HCT116 (cell line): ENCODE data around the gene ABCB8. TPM values are rescaled to one million over a fixed set of nuclear protein-coding genes. Genes with fewer than 3 reads are reported as not detected.

Experiments used
- ATAC-seq: fragments of 200-7000 bp; cut with Tn5 transposase; 2 replicates; pipeline ENCODE4 v1.9.1; 2020; ENCODE audit warnings: mild to moderate bottlenecking, moderate library complexity
- BruUV-seq: library from RNA; stranded (reverse); fragments of 400-500 nt; replicated peaks from 2 replicates; lab custom pipeline; 2021; lab: Mats Ljungman, UMichigan
- CTCF ChIA-PET: fragments of 300-600 bp; sonication (Branson Sonifier 250); formaldehyde crosslinking; loops from one replicate; lab custom pipeline; 2021; ENCODE audit warnings: antibody characterized with exemption; lab: Charles Lee
- POLR2A ChIA-PET: fragments of 300-600, 350-600 bp; sonication (Branson Sonifier 250); formaldehyde crosslinking; loops from one replicate; lab custom pipeline; 2021; ENCODE audit warnings: antibody characterized with exemption; lab: Charles Lee
- RAD21 ChIA-PET, 2 experiments: fragments of 300-600 bp; sonication (Branson Sonifier 250); formaldehyde crosslinking; loops; one replicate each; lab custom pipeline; 2023; ENCODE audit warnings: low total read pairs in 2 of 2; ENCODE audit not compliant: uncharacterized antibody in 2 of 2, unreplicated experiment in 2 of 2, low non-redundant PET in 1 of 2; lab: Charles Lee
- DNase-seq: peaks from one replicate; pipeline ENCODE4 v3.0.0-alpha.2; 2010; ENCODE audit warnings: low read depth, low spot score
- H2AFZ ChIP-seq: fragments of 200-600 bp; shearing (Covaris generic), sonication (generic); 2 replicates; pipeline ENCODE4 v1.6.1; 2017; ENCODE audit warnings: low read depth, mixed run types, mixed read lengths, antibody characterized with exemption, low read length; ENCODE audit not compliant: poor library complexity, severe bottlenecking
- H3K27ac ChIP-seq: 2 replicates; pipeline ENCODE4 v1.5.1; 2012; ENCODE audit warnings: low read depth, low read length
- H3K27me3 ChIP-seq: fragments of 200-600 bp; sonication (generic); 2 replicates; pipeline ENCODE4 v1.6.1; 2016; ENCODE audit warnings: mixed run types, low read length, mixed read lengths; ENCODE audit not compliant: insufficient read depth
- H3K36me3 ChIP-seq, 2 experiments: fragments of 200-500 bp in 1 of 2; fragments of 200-600 bp in 1 of 2; sonication (Bioruptor generic) in 1 of 2; sonication (generic) in 1 of 2; 2 replicates each; pipeline versions ENCODE4 v1.5.1 to v1.6.1; 2014 to 2016; ENCODE audit warnings: low read length in 2 of 2, inconsistent platforms in 1 of 2, mixed read lengths in 1 of 2, mixed run types in 1 of 2; ENCODE audit not compliant: insufficient read depth in 2 of 2, control insufficient read depth in 1 of 2
- H3K4me1 ChIP-seq, 2 experiments: fragments of 200-600 bp in 1 of 2; sonication (generic) in 1 of 2; 2 replicates each; pipeline versions ENCODE4 v1.5.1 to v1.6.1; 2012 to 2017; ENCODE audit warnings: low read length in 2 of 2, inconsistent platforms in 1 of 2, mild to moderate bottlenecking in 1 of 2, mixed read lengths in 1 of 2, mixed run types in 1 of 2, moderate library complexity in 1 of 2; ENCODE audit not compliant: insufficient read depth in 2 of 2, control insufficient read depth in 1 of 2
- H3K4me2 ChIP-seq: fragments of 200-600 bp; sonication (generic); 2 replicates; pipeline ENCODE4 v1.6.1; 2017; ENCODE audit warnings: mixed run types, low read length, mixed read lengths
- H3K4me3 ChIP-seq, 2 experiments: fragments of 200-600 bp in 1 of 2; sonication (generic) in 1 of 2; replicated peaks in 1 of 2; 2 replicates each; pipeline ENCODE4 v1.5.1; 2011 to 2016; ENCODE audit warnings: low read length in 2 of 2, control low read depth in 1 of 2, low read depth in 1 of 2, mild to moderate bottlenecking in 1 of 2, mixed read lengths in 1 of 2, mixed run types in 1 of 2
- H3K79me2 ChIP-seq: fragments of 200-600 bp; sonication (generic); 2 replicates; pipeline ENCODE4 v1.6.1; 2017; ENCODE audit warnings: mild to moderate bottlenecking, mixed run types, low read length, moderate library complexity, mixed read lengths; ENCODE audit not compliant: insufficient read depth
- H3K9ac ChIP-seq: fragments of 200-600 bp; sonication (generic); 2 replicates; pipeline ENCODE4 v1.6.1; 2016; ENCODE audit warnings: low read length, mixed read lengths
- H3K9me2 ChIP-seq: fragments of 200-600 bp; sonication (generic), shearing (Covaris generic); 2 replicates; pipeline ENCODE4 v1.6.1; 2017; ENCODE audit warnings: mixed run types, mild to moderate bottlenecking, moderate library complexity; ENCODE audit not compliant: insufficient read depth
- H3K9me3 ChIP-seq, 2 experiments: fragments of 200-500 bp in 1 of 2; fragments of 200-600 bp in 1 of 2; sonication (Bioruptor generic) in 1 of 2; sonication (generic) in 1 of 2; 2 replicates each; pipeline ENCODE4 v1.6.1; 2014 to 2017; ENCODE audit warnings: low read length in 2 of 2, mixed read lengths in 2 of 2, inconsistent platforms in 1 of 2, low read depth in 1 of 2, mild to moderate bottlenecking in 1 of 2, mixed run types in 1 of 2, moderate library complexity in 1 of 2; ENCODE audit not compliant: control insufficient read depth in 1 of 2, insufficient read depth in 1 of 2
- H4K20me1 ChIP-seq: fragments of 200-600 bp; sonication (generic), shearing (Covaris generic); 2 replicates; pipeline ENCODE4 v1.6.1; 2017; ENCODE audit warnings: mixed run types, mild to moderate bottlenecking, moderate library complexity; ENCODE audit not compliant: insufficient read depth
- CEBPB ChIP-seq: IDR thresholded peaks from 2 replicates; pipeline ENCODE4 v1.6.1; 2012; ENCODE audit warnings: low read depth
- ELF1 ChIP-seq: IDR thresholded peaks from 2 replicates; pipeline ENCODE4 v1.6.1; 2012; ENCODE audit warnings: low read depth, borderline replicate concordance
- EZH2phosphoT487 ChIP-seq: fragments of 200-600 bp; IDR thresholded peaks from 2 replicates; pipeline ENCODE4 v1.6.1; 2018; ENCODE audit warnings: antibody characterized with exemption, borderline replicate concordance
- FOSL1 ChIP-seq: IDR thresholded peaks from 2 replicates; pipeline ENCODE4 v1.6.1; 2012; ENCODE audit warnings: low read depth
- JUND ChIP-seq: IDR thresholded peaks from 2 replicates; pipeline ENCODE4 v1.6.1; 2012
- POLR2AphosphoS5 ChIP-seq: IDR thresholded peaks from 2 replicates; pipeline ENCODE4 v1.6.1; 2011; ENCODE audit warnings: mild to moderate bottlenecking, low read depth, low read length, moderate library complexity
- REST ChIP-seq: IDR thresholded peaks from 2 replicates; pipeline ENCODE4 v1.6.1; 2012; ENCODE audit warnings: low read depth
- ZFX ChIP-seq: fragments of 450-650 bp; IDR thresholded peaks from 2 replicates; pipeline ENCODE4 v1.6.1; 2017
- ZNF274 ChIP-seq: fragments of 200-500 bp; sonication (Bioruptor generic); IDR thresholded peaks from 2 replicates; pipeline ENCODE4 v1.6.1; 2014; ENCODE audit warnings: mild to moderate bottlenecking, low read depth, low read length, inconsistent platforms
- intact Hi-C: fragments of 100-400 bp; cut with micrococcal nuclease; formaldehyde crosslinking; loops from 2 replicates; pipeline ENCODE4 v1.10.0; 2022
- total RNA-seq: library from RNA; stranded (reverse); gene quantifications from one replicate; pipeline ENCODE4 v1.2.1, GENCODE V29; 2021; ENCODE audit not compliant: unreplicated experiment

The ABCB8 gene
- total RNA-seq, 1 experiment from 2014 or later = 55.2 TPM

- no peak for TF ChIP-seq REST
- no peak for TF ChIP-seq JUND
Measured at GRCh38 chr7:150993511-150993910, 34.7 kb upstream of the ABCB8 start (continued).

GRCh38 chr7:150994141-150994837 lies 34.0 kb upstream of the ABCB8 start:
- H3K4me1 ChIP-seq = peaks cover 0 to 25% of the 10 kb centered on the region in 2 experiments; a peak in 2 of 4 replicates
- no peak overlapping the region for H2AFZ ChIP-seq
- no TSS peak for BruUV-seq
- DNase-seq (no peak), ATAC-seq (no peak)
- no peak overlapping the region for H3K9ac ChIP-seq
- no peak overlapping the region for H3K4me3 ChIP-seq
- POLR2A ChIA-PET = no interaction called here
- no peak overlapping the region for H3K27ac ChIP-seq
- H3K9me2 ChIP-seq = no peaks in the 10 kb centered on the region
- H3K9me3 ChIP-seq = peaks cover 8 to 19% of the 10 kb centered on the region in 2 experiments; a peak in 2 of 4 replicates
- H3K79me2 ChIP-seq = no peaks in the 10 kb centered on the region
- RAD21 ChIA-PET = no interaction called here
- TF ChIP-seq POLR2AphosphoS5 (no peak), FOSL1 (no peak), ZNF274 (no peak), EZH2phosphoT487 (no peak), ELF1 (no peak), ZFX (no peak), CEBPB (no peak)
- intact Hi-C loops = no loop called here
- H3K27me3 ChIP-seq = no peaks in the 10 kb centered on the region
- CTCF ChIA-PET = interaction anchor here (1.1 to 3.9 kb wide), 3 partner anchors 8 to 25 kb away, joined by 3 to 21 read pairs (median 5); no protein-coding TSS in a partner anchor
- H4K20me1 ChIP-seq = no peaks in the 10 kb centered on the region
- no peak overlapping the region for H3K4me2 ChIP-seq
- no peaks in the 10 kb centered on the region for H3K36me3 ChIP-seq
